Thoracic aorta (tissue), 2 donors: ENCODE results near the gene C12orf76. TPM values are rescaled to one million over a fixed set of nuclear protein-coding genes. Genes with fewer than 3 reads are reported as not detected.

ENCODE experiments used
- total RNA-seq, 2 donors: library from RNA; depleted of rRNA; stranded (reverse); fragments of >200 nt; gene quantifications; one replicate each; pipeline versions ENCODE4 v1.1.0 to v1.2.3, GENCODE V29; 2016

C12orf76 gene
- total RNA-seq, 2 donors from 2014 or later, result 6.4 to 18.1 TPM

Other genes starting within 250 kb of the C12orf76 start
- 1 to 10 TPM; 2.0 to 5.7 TPM for gene TRPV4, start 215.1 kb downstream of the C12orf76 start, total RNA-seq
- 10 to 100 TPM; 42.4 to 48.9 TPM for gene GLTP, start 168.0 kb downstream of the C12orf76 start, total RNA-seq
- 10 to 100 TPM; 13.5 to 36.9 TPM for gene TCHP, start 148.2 kb downstream of the C12orf76 start, total RNA-seq
- 10 to 100 TPM; 45.2 to 71.5 TPM for gene GIT2, start 52.2 kb downstream of the C12orf76 start, total RNA-seq
- 10 to 100 TPM; 69.1 to 83.7 TPM for gene ANKRD13A, start 49.1 kb downstream of the C12orf76 start, total RNA-seq
- 10 to 100 TPM in 1 of 2 donors, 1 to 10 TPM in 1; 9.3 to 17.4 TPM for gene IFT81, start 75.8 kb upstream of the C12orf76 start, total RNA-seq
- 100 to 1,000 TPM; 226 to 290 TPM for gene ATP2A2, start 232.7 kb upstream of the C12orf76 start, total RNA-seq